Skin of body (tissue), 2 donors: Measurements from ENCODE around the gene DNMBP. TPM values are rescaled to one million over a fixed set of nuclear protein-coding genes. Genes with fewer than 3 reads are reported as not detected.
"Not testable (repeated sequence)": the region's sequence is repeated elsewhere in the genome, so short reads cannot be mapped to it uniquely, and the experiment has no call there.

Experiments
- DNase-seq: peaks from one replicate; lab custom pipeline; 2025; lab: John Stamatoyannopoulos, UW
- total RNA-seq: library from RNA; depleted of rRNA; stranded (reverse); fragments of >200 nt; gene quantifications from one replicate; pipeline ENCODE4 v1.2.3, GENCODE V29; 2014

The DNMBP gene
- total RNA-seq, 1 donor from 2014 or later, result 20.0 TPM

DNA sequence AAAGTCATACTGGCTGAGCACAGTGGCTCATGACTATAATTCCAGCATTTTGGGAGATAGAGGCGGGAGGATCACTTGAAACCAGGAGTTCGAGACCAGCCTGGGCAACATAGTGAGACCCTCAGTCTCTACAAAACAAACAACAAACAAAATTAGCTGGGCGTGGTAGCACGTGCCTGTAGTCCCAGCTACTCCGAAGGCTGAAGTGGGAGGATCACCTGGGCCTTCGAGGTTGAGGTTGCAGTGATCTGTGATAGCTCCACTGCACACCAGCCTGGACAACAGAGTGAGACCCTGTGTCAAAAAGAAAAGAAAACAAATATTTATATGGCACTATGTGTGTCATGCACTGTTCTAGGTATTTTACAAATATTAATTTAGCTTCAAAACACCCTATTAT lies 94.3 kb downstream of the DNMBP start:
- DNase-seq, result no peak

DNA sequence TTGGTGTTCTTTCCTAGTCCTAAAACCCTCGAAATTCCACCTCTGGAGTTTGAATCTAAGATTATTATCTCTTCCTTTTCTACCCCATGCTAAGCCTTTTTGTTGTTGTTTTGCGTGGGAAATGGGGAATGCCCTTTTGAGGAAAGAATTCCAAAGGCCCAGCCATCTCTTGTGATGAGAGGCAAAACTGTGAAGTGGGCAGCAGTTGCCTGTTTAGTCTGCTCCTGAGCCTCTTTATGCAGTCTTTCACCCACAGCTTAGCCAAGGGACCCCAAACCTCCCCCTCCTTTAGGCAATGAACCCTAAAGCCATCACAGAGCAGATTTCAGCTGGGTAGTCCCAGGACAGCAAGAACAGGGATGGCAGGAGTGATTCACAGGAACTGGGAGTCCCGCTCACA lies 95.5 kb downstream of the DNMBP start:
- DNase-seq, result no peak

DNA sequence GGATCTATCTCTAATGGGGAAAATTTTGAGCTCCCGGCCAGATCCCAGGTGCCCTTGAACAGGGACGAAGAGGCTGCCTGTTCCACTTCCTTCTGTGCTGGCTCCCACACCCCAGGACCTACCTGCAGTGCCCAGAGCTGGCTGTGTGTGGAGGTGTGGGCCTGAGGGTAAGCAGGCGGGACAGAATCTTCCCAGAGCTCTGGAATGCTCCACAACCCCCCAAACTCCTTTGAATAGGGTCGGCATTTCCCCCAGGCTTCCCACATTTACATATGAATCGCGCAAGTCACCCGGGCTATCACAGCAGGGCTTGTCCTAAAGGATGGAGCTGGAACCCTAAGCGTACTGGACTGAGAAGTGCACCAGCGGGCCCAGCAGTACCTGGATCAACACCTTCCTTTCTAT lies 95.9 kb downstream of the DNMBP start:
- no peak for DNase-seq

DNA sequence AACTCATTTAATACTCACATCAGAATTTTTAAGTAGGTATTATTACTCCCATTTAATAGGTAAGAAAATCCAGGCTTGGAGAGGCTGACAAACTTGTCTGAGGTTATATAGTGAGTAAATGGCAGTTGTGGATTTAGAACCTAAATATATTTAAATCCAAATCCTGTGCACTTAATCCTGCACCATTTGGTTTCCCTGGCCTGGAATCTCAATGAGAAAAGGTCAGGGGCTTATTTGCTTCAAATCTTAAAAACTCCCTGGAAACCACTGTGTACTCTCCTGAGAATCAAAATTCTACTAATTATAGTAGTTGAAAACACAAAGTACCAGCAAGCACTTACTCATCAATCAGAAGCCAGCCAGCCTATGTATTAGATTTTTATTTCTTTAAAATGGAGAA lies 97.7 kb downstream of the DNMBP start:
- DNase-seq, result no peak

DNA sequence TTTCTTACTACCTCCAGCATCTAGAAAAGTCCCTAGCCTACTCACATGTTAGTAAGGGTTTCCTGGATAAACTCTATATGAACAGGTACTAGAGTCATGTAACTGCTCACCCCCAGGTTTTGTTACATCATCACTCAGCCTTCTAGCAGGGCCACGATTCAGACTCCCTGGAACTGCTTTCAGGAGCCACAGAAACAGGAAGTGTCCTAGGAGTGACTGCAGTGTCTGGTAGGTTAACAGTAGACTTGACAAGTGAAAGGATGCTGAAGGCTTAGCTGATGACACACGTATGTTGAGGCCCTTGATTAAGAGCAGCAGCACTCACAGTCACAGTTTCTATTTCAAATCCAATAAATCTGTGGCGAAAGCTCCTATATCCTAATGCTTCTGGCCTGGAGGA lies 101.2 kb downstream of the DNMBP start:
- no peak for DNase-seq

DNA sequence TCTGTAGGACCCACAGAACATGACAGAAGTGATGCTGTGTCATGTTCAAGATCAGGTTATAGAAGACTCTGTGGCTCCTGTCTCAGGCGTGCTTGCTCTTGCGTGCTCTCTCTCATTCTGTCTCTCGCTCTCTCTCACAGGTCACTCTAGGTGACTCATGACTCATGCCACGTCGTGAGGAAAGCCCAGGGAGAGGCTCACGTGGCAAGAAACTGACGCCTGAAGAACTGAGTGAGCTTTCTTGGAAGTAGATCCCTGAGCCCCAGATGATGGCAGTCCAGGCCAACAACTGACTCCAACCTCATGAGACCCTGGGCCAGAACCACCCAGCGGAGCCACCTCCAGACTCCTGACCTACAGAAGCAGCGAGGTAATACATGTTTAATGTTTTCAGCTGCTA lies 103.3 kb downstream of the DNMBP start:
- DNase-seq, result no peak

DNA sequence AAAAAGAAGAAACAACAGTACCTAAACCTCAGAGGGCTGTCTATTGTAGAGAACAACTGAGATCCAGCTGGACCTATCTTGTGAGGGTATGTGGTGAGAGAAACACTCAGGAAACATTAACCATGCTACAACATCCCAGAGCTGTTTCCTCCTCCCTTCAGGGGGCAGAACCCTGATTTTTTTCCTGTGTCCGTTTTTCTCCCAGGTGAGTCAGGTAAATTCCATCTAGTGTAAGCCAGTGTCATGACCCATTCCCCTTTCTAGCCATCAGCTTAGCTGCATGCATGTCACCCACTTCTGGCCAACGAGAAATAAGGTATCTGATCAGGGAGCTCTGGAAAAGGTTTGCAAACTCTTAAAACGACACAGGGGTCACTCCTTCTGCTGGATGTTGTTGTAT lies 103.8 kb downstream of the DNMBP start:
- DNase-seq, result no peak

DNA sequence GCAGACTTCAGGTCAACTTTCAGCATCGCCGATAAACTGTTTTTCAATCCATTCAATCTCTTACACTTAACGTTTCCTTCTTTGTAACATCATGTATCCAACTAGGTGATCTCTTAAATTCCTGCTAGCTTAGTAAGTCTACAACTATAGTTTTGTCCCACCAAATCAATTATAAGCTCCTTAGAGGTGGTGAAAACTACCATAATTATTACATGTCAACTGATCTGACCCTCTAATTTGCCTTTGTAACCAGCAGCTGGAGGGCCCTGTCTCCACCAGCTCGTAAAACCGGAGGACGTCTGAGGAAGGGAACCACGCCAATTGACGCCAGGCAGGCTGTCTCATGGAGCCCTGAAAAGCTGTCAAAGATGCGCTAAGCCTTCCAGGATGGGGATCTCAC lies 113.9 kb downstream of the DNMBP start:
- no peak for DNase-seq

DNA sequence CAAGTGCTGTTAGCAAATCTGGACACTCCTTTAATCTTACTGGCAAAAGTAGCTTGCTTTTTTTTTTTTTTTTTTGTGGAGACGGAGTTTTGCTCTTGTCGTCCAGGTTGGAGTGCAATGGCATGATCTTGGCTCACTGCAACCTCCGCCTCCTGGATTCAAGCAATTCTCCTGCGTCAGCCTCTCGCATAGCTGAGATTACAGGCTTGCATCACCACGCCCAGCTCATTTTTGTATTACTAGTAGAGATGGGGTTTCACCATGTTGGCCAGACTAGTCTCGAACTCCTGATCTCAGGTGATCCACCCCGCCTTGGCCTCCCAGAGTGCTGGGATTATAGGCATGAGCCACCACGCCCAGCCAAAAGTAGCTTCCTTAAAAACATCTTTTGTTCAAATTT lies 114.7 kb downstream of the DNMBP start:
- DNase-seq, result not testable (repeated sequence)

DNA sequence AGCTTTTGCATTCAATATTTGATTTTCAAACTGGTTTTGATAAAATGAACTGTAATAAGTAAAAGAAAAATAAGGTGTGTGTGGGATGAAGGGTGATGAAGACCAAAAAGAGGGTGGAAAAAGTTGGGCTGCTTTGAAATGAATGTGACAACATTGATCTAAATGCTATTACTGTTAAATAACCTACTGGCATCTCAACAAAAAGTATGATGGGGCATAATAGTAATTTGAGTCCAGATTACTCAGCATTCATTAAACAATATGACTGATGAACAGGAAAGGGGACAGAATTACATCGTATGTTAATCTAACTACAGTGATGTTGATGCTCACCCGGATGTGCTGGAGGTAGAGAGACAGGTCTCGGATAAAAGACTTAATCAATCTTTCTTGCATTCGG lies 115.1 kb downstream of the DNMBP start:
- DNase-seq, result no peak

DNA sequence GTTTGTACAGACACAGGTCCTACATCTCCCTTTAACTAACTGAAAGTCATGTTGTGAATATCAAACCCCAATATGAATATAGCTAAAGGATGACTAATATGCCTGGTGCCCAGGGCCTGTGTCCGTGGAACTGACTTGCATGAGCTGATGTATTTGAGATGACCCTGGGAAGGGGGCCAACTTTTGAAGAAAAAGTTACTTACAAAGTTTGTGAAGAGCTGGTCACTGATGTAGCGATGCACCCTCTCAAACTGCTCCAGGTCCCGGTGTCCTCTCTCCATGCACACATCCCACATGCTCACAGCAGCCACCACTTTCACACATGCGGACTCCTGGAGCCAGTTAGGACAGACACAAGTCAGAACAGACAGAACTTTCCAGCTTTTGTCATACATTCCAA lies 121.1 kb downstream of the DNMBP start:
- DNase-seq, result no peak

DNA sequence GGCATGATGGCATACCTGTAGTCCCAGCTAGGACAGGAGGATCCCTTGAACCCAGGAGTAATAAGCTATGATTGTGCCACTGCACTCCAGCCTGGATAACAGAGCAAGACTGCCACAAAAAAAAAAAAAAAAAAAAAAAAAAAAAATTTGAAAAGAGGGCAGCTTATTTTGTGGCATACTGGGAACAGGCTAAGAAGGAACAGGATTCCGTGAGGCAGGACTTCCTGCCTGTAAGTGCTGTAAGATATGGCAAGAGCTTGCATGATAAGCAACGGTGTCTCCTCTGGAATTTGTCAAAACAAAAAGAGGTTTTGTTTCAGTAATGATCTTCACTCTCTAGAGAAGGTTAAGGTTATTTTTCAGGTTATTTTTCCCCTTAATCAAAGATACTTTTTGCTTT lies 126.2 kb downstream of the DNMBP start:
- no peak for DNase-seq

DNA sequence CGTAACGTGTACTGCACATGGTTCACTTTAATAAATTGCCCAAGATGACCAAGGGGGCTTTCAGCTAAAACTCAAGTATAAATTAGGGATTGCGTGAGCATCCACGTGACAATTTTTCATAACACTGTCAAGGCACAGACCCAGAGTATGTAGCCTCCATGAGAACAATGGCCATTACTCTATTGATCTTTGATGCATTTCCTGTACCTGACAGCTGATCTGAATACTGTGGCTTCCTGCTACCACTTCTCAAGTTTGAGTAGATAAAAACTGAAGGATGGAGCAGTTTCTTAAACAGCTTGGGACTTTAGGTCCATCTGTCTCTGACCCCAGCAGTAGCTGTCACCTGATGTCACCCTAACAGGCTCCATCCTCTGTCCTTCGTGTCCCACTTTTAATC lies 128.4 kb downstream of the DNMBP start:
- DNase-seq, result no peak

DNA sequence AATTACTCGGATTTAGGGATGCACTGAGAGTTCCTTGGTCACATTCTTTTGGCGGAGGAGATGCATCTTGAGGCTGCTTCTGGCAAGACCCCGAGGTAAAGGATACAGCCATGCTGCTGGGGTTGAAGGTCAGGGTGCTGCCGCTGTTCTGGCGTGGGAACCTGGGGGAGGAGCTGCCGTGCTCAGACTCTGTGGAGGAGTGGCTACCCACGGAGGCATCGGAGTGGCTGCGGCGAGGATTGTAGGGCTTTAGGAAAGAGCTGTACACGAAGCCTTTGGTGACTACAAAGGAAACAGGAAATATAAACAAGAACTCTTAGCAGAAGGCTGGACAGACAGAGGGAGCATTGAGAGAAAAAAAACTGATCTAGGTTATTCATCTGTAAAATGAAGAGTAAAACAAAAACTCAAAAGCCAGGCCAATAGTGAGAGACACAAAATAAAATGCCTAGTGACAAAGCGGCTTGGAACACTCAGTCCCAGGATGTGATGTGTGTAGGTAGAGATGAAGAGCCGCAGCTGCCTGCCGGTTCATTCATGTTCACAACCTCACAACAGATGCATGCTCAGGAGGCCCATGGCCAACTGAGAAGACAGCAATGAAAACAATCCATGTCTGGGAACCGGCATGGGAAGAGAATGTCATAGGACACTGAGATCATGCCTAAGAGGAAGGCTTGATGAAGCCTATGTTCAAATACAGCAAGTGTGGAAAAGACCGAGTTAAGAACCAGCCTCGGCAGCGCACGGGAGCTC lies 129.5 kb downstream of the DNMBP start:
- no peak for DNase-seq

DNA sequence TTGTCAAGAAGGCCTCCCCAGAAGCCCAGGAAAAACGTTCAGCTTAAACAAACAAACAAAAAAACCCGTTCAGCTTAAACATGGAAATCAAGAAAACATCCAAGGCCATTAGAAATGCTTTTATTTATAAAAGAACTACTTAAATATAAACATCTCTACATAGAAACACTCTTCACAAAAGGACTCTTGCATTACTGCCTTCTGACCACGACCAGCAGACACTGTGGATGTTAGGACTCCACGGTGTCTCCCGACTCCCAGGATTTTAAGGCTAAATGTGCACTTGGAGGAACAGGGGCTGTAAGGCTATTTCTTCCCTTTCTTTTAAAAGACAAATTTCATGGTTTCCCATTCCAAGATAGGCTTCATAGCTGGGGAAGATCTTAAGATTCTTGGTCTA lies 134.3 kb downstream of the DNMBP start:
- DNase-seq, result no peak

DNA sequence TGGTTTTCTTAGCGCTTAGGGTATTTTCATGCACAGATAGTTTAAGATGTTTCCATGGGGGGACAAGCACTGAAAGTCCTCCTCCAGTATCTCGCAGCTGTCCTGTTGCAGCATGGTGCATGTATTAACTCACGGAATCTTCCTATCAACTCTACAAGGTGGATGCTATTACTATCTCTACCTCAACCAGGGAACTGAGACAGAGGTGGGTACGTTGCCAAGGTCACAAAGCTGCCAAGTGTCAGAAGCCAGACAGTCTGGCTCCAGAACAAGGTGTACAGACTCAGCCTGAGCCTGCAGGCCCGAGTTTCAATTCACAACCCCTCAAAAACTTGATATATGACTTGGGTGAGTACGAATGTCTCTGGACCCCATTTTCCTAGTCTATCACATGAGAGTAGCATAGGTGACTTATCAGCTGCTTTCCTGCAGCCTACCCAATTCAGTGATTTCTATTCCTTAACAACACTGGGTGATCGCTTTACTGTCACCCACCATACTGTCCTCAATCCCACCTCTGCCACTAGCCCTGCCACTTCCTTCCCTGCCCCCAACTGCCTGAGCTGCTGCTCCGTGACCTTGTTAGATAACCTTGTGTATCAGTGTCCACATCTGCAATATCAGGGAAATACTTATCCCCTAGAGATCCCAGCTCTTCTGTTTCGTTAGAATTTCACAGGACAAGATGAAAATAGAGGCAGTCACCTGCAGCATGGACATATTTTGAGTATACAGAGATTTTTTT lies 135.2 kb downstream of the DNMBP start:
- no peak for DNase-seq

DNA sequence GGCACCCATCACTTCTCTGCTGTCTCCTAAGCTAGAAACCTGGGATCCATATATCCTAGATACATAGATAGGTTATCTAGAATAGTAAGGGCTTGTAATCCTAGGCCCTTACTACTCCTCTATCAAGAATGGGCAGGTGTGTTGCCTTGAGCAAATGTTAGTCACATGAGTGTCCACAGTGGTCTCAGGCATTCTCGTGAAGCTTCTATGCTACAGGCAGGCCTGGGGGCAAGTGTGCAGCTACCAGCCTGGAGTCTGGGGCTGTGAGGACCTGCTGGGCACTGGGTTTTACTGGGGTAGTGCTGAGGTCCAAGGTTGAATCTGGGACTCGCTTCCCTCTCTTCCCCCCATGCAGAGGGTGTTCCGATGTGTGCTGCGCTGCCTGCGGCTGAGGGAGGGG lies 135.9 kb downstream of the DNMBP start:
- DNase-seq, result no peak

DNA sequence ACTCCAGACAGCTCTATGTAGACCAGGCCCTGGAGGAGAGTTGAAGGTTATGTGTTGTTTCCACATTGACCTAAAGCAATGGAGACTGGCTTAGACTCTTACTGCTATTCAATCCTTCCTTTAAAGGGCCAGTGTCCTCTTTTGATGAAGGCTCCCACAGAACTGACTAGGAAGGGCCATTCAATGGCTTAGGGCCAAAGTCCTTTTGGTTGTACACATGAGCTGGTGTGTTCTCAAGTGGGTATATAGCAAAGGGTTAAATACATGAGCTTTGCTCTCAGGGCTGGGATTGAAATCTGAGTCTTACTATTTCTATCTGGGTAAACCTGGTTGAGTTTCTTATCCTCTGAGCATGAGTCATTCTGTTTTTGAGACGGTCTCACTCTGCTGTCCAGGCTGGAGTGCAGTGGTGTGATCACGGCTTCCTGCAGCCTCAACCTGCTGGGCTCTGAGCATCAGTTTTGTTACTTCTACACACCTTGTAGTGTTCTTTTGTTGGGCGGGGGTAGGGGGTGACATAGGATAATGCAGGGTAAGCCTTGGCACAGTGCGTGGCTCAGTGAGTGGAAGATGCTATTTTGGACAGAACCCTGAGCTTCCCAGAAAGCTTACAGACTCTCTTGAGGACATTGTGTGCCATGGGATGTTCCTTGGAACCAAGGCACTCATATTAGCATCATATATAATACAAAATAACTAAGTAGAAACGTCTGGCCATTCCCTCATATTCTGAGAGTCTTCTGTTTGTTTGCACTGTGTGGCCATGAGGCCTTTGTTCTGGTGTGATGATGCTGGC lies 137.2 kb downstream of the DNMBP start:
- no peak for DNase-seq

DNA sequence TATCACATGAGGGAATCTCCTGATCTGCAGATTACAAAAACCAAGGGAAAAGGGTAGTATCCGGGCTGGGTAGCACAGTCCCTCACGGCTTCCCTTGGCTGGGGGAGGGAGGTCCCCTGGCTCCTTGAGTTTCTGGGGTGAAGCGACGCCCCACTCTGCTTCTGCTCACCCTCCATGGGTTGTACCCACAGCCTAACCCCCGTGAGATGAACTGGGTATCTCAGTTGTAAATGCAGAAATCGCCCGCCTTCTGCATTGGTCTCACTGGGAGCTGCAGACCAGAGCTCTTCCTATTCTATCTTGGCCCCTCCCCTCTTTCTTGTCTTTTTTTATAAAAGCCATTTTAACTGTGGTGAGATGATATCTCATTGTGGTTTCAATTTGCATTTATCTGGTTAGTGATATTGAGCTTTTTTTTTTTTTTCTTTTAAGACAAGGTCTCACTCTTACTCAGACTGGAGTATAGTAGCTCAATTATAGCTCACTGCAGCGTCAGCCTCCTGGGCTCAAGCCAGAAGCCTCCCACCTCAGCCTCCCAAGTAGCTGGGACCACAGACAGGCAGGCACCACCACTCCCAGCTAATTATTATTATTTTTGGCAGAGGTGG lies 139.5 kb downstream of the DNMBP start:
- DNase-seq, result no peak

DNA sequence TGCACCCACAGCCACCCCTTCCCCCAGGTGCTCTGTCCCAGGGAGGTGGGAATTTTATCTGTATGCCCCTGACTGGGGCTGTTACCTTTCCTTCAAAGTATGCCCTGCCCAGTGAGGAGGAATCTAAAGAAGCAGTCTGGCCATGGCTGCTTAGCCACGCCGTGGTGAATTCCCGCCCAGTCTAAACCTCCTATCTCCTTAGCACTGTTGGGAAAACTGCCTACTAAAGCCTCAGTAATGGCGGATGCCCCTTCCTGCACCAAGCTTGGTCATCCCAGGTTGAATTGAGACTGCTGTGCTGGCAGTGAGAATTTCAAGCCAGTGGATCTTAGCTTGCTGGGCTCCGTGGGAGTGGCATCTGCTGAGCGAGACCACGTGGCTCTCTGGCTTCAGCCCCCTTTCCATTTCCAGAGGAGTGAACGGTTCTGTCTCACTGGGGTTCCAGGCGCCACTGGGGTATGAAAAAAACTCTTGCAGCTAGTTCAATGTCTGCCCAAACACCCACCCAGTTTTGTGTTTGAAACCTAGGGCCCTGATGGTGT lies 140.1 kb downstream of the DNMBP start:
- DNase-seq, result no peak

DNA sequence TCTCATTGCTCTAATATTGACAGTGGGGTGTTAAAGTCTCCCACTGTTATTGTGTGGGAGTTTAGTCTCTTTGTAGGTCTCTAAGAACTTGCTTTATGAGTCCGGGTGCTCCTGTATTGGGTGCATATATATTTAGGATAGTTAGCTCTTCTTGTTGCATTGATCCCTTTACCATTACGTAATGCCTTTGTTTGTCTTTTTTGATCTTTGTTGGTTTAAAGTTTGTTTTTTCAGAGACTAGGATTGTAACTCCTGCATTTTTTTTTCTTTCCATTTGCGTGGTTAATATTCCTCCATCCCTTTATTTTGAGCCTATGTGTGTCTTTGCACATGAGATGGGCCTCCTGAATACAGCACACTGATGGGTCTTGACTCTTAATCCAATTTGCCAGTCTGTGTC lies 142.5 kb downstream of the DNMBP start:
- not testable (repeated sequence) for DNase-seq
